H1 (cell line): ENCODE results near the gene RTN4RL2. TPM values are rescaled to one million over a fixed set of nuclear protein-coding genes. Genes with fewer than 3 reads are reported as not detected.

Experiments used
- CTCF ChIA-PET: fragments of 300-600 bp; sonication (Branson Sonifier 250); formaldehyde crosslinking; loops from one replicate; lab custom pipeline; 2021; ENCODE audit not compliant: partially characterized antibody; lab: Charles Lee
- POLR2A ChIA-PET: fragments of 300-600 bp; sonication (Branson Sonifier 250); formaldehyde crosslinking; loops from one replicate; lab custom pipeline; 2021; ENCODE audit warnings: inconsistent platforms; ENCODE audit not compliant: partially characterized antibody; lab: Charles Lee
- DNase-seq, 2 experiments: peaks; one replicate each; pipeline versions ENCODE4 v3.0.0 to v3.0.0-alpha.2; 2010 to 2022; ENCODE audit warnings: low spot score in 2 of 2, low read depth in 1 of 2, mixed read lengths in 1 of 2
- FAIRE-seq: peaks from 2 replicates; lab custom pipeline; 2011; peaks lifted over from hg19 to GRCh38; lab: Jason Lieb, UNC
- H2AFZ ChIP-seq: 2 replicates; pipeline ENCODE4 v1.8.1; 2012; ENCODE audit warnings: low read length, inconsistent platforms
- H2AK5ac ChIP-seq: 2 replicates; pipeline ENCODE4 v1.6.1; 2013; ENCODE audit warnings: low read depth, low read length
- H2BK120ac ChIP-seq: replicated peaks from 2 replicates; pipeline ENCODE3; 2013; ENCODE audit warnings: low read depth, low read length, inconsistent platforms
- H2BK12ac ChIP-seq: 2 replicates; pipeline ENCODE4 v1.6.1; 2013; ENCODE audit warnings: low read depth, low read length
- H2BK15ac ChIP-seq: 2 replicates; pipeline ENCODE4 v1.6.1; 2013; ENCODE audit warnings: low read length
- H2BK20ac ChIP-seq: 2 replicates; pipeline ENCODE4 v1.6.1; 2013; ENCODE audit warnings: low read length
- H2BK5ac ChIP-seq: 2 replicates; pipeline ENCODE4 v1.6.1; 2013; ENCODE audit warnings: low read depth, low read length
- H3K14ac ChIP-seq: 2 replicates; pipeline ENCODE4 v1.6.1; 2013; ENCODE audit warnings: inconsistent platforms; ENCODE audit not compliant: insufficient read length
- H3K18ac ChIP-seq: 2 replicates; pipeline ENCODE4 v1.6.1; 2013; ENCODE audit warnings: low read length; ENCODE audit errors: extremely low read depth
- H3K23ac ChIP-seq: 2 replicates; pipeline ENCODE4 v1.6.1; 2013; ENCODE audit warnings: inconsistent platforms; ENCODE audit not compliant: insufficient read length
- H3K23me2 ChIP-seq: 2 replicates; pipeline ENCODE4 v1.6.1; 2013; ENCODE audit warnings: low read depth, low read length
- H3K27ac ChIP-seq: 2 replicates; pipeline ENCODE4 v1.6.1; 2011; ENCODE audit warnings: low read depth, low read length, inconsistent platforms
- H3K27me3 ChIP-seq, 4 experiments: replicated peaks in 1 of 4; 1 replicate in 1 of 4; 2 replicates in 3 of 4; pipeline versions ENCODE4 v1.6.1 to v1.8.1; 2011 to 2013; ENCODE audit warnings: low read length in 3 of 4, mild to moderate bottlenecking in 3 of 4, inconsistent platforms in 2 of 4, mixed read lengths in 2 of 4, moderate library complexity in 1 of 4; ENCODE audit not compliant: control insufficient read depth in 3 of 4, insufficient read depth in 3 of 4; ENCODE audit errors: extremely low read depth in 1 of 4
- H3K36me3 ChIP-seq, 4 experiments: 2 replicates each; pipeline versions ENCODE4 v1.6.1 to v1.8.1; 2011 to 2013; ENCODE audit warnings: mild to moderate bottlenecking in 4 of 4, low read length in 3 of 4, moderate library complexity in 2 of 4, control low read depth in 1 of 4, inconsistent platforms in 1 of 4; ENCODE audit not compliant: insufficient read depth in 4 of 4, control insufficient read depth in 2 of 4
- H3K4ac ChIP-seq: replicated peaks from 2 replicates; pipeline ENCODE3; 2013; ENCODE audit warnings: low read length, low read depth, mixed read lengths, inconsistent platforms; ENCODE audit not compliant: insufficient read length
- H3K4me1 ChIP-seq, 4 experiments: replicated peaks in 1 of 4; 1 replicate in 1 of 4; 2 replicates in 3 of 4; pipeline versions ENCODE4 v1.6.1 to v1.8.1; 2011 to 2013; ENCODE audit warnings: low read length in 3 of 4, inconsistent platforms in 2 of 4, mixed read lengths in 1 of 4; ENCODE audit not compliant: insufficient read depth in 4 of 4, control insufficient read depth in 3 of 4
- H3K4me2 ChIP-seq, 2 experiments: 2 replicates each; pipeline versions ENCODE4 v1.6.1 to v1.8.1; 2011 to 2013; ENCODE audit warnings: low read depth in 2 of 2, low read length in 2 of 2, control low read depth in 1 of 2, inconsistent platforms in 1 of 2, mild to moderate bottlenecking in 1 of 2; ENCODE audit not compliant: insufficient read depth in 1 of 2
- H3K4me3 ChIP-seq, 4 experiments: fragments of 200-600, 300-600 bp in 1 of 4; sonication (generic), shearing (Covaris generic), sonication (Bioruptor Twin) in 1 of 4; 2 replicates each; pipeline versions ENCODE4 v1.5.1 to v1.8.1; 2011 to 2016; ENCODE audit warnings: low read length in 4 of 4, low read depth in 3 of 4, control low read depth in 2 of 4, inconsistent platforms in 2 of 4, mild to moderate bottlenecking in 2 of 4, mixed read lengths in 1 of 4, moderate library complexity in 1 of 4; ENCODE audit not compliant: insufficient read depth in 2 of 4; ENCODE audit errors: extremely low read depth in 1 of 4
- H3K56ac ChIP-seq: replicated peaks from 2 replicates; pipeline ENCODE3; 2013; ENCODE audit warnings: low read depth, mild to moderate bottlenecking, mixed read lengths, low read length, inconsistent platforms; ENCODE audit not compliant: insufficient read length
- H3K79me1 ChIP-seq: 2 replicates; pipeline ENCODE4 v1.6.1; 2013; ENCODE audit warnings: low read depth, low read length, control low read depth
- H3K79me2 ChIP-seq, 2 experiments: 2 replicates each; pipeline versions ENCODE4 v1.6.1 to v1.8.1; 2012 to 2013; ENCODE audit warnings: low read length in 2 of 2, mild to moderate bottlenecking in 2 of 2, inconsistent platforms in 1 of 2; ENCODE audit not compliant: insufficient read depth in 2 of 2, control insufficient read depth in 1 of 2
- H3K9ac ChIP-seq, 4 experiments: replicated peaks in 1 of 4; 1 replicate in 1 of 4; 2 replicates in 3 of 4; pipeline versions ENCODE4 v1.6.1 to v1.8.1; 2011 to 2013; ENCODE audit warnings: low read depth in 3 of 4, low read length in 3 of 4, control low read depth in 2 of 4, mild to moderate bottlenecking in 2 of 4, moderate library complexity in 2 of 4, inconsistent platforms in 1 of 4; ENCODE audit errors: extremely low read depth in 1 of 4
- H3K9me3 ChIP-seq, 2 experiments: 2 replicates each; pipeline versions ENCODE4 v1.6.1 to v1.8.1; 2012 to 2013; ENCODE audit warnings: mild to moderate bottlenecking in 2 of 2, moderate library complexity in 2 of 2, control low read depth in 1 of 2, inconsistent platforms in 1 of 2, low read depth in 1 of 2, low read length in 1 of 2, mixed read lengths in 1 of 2; ENCODE audit not compliant: insufficient read depth in 2 of 2
- H4K20me1 ChIP-seq, 2 experiments: replicated peaks in 1 of 2; 2 replicates each; pipeline versions ENCODE3 to v1.8.1; 2011 to 2013; ENCODE audit warnings: inconsistent platforms in 2 of 2, low read length in 2 of 2, mild to moderate bottlenecking in 1 of 2; ENCODE audit not compliant: insufficient read depth in 2 of 2, control insufficient read depth in 1 of 2
- H4K5ac ChIP-seq: 2 replicates; pipeline ENCODE4 v1.6.1; 2013; ENCODE audit warnings: low read length, low read depth, mixed read lengths, inconsistent platforms; ENCODE audit not compliant: insufficient read length
- H4K8ac ChIP-seq: 2 replicates; pipeline ENCODE4 v1.8.0; 2013; ENCODE audit warnings: mild to moderate bottlenecking, moderate library complexity, low read length, inconsistent platforms; ENCODE audit not compliant: insufficient read depth; ENCODE audit errors: extremely low read depth
- H4K91ac ChIP-seq: replicated peaks from 2 replicates; pipeline ENCODE3; 2013; ENCODE audit warnings: low read length, mixed read lengths, inconsistent platforms; ENCODE audit not compliant: insufficient read length
- ATF2 ChIP-seq: IDR thresholded peaks from 2 replicates; pipeline ENCODE4 v1.6.1; 2012; ENCODE audit warnings: low read length, inconsistent platforms
- CHD1 ChIP-seq: IDR thresholded peaks from 2 replicates; pipeline ENCODE4 v1.6.1; 2012; ENCODE audit warnings: low read depth, low read length, improper control_type of control experiment
- KDM5A ChIP-seq: fragments of 200-600 bp; IDR thresholded peaks from 2 replicates; pipeline ENCODE4 v1.7.1; 2012; ENCODE audit warnings: mild to moderate bottlenecking, low read length, inconsistent platforms, mixed read lengths
- RNF2 ChIP-seq: fragments of 200-900, 300-1000 bp; sonication (generic); IDR thresholded peaks from 2 replicates; pipeline ENCODE4 v1.7.1; 2016; ENCODE audit warnings: borderline replicate concordance, low read depth, mild to moderate bottlenecking, antibody characterized with exemption, low read length; ENCODE audit not compliant: poor library complexity, severe bottlenecking; ENCODE audit errors: missing control alignments
- SP2 ChIP-seq: IDR thresholded peaks from 2 replicates; pipeline ENCODE4 v1.6.1; 2012; ENCODE audit warnings: mild to moderate bottlenecking, low read length, inconsistent platforms
- SUZ12 ChIP-seq: fragments of 200-600 bp; sonication (generic); IDR thresholded peaks from 2 replicates; pipeline ENCODE4 v1.6.1; 2012; ENCODE audit warnings: mild to moderate bottlenecking, inconsistent platforms, low read length, moderate library complexity, mixed read lengths
- TCF12 ChIP-seq: IDR thresholded peaks from 2 replicates; pipeline ENCODE4 v1.6.1; 2011; ENCODE audit warnings: low read depth, mild to moderate bottlenecking, low read length
- USF2 ChIP-seq: IDR thresholded peaks from 2 replicates; pipeline ENCODE4 v1.6.1; 2011; ENCODE audit warnings: low read length, improper control_type of control experiment
- polyA plus RNA-seq, 7 experiments: library from polyadenylated mRNA; depleted of rRNA in 3 of 7; stranded (reverse) in 5 of 7; unstranded in 2 of 7; fragments of >200 nt in 5 of 7; fragments of 200-250 nt in 2 of 7; gene quantifications; 1 replicate in 5 of 7; 2 replicates in 1 of 7; 4 replicates in 1 of 7; pipeline versions ENCODE4 v1.2.1 to v1.2.3, GENCODE V29; 2011 to 2013; ENCODE audit warnings: missing spikeins in 2 of 7, mixed read lengths in 2 of 7
- total RNA-seq: library from RNA; stranded (reverse); fragmentation: NEBNext Ultra II Directional; extraction: Animal tissue kit (Norgen Biotek cat#: 25700); gene quantifications from 2 replicates; pipeline ENCODE4 v1.2.1, GENCODE V29; 2021
- TF ChIP-seq, protein P1 (sequence below), 3 experiments: IDR thresholded peaks; 1 replicate in 2 of 3; 2 replicates in 1 of 3; pipeline versions ENCODE4 v1.5.1 to v1.6.1; 2011; ENCODE audit warnings: low read length in 3 of 3, mild to moderate bottlenecking in 3 of 3, inconsistent platforms in 2 of 3, low read depth in 1 of 3, moderate library complexity in 1 of 3; ENCODE audit not compliant: insufficient read depth in 1 of 3; ENCODE audit errors: control extremely low read depth in 1 of 3

The RTN4RL2 gene
- total and polyA plus RNA-seq, 2 of the 8 experiments (the other 6 are each of a cell fraction or from before 2014, with no cell fraction given) = 11.4 to 23.7 TPM

GRCh38 chr11:57418131-57418530 is 42.2 kb upstream of the RTN4RL2 start:
- no peak overlapping the region for H4K8ac ChIP-seq
- H2AK5ac ChIP-seq = no peak overlapping the region
- no peak overlapping the region for H3K23ac ChIP-seq
- H3K79me2 ChIP-seq = no peaks in the 10 kb centered on the region
- no peak overlapping the region for H3K56ac ChIP-seq
- H2BK12ac ChIP-seq = no peak overlapping the region
- H3K27ac ChIP-seq = no peak overlapping the region
- no peak overlapping the region for H3K4me2 ChIP-seq
- H2AFZ ChIP-seq = no peak overlapping the region
- no peaks in the 10 kb centered on the region for H3K23me2 ChIP-seq
- H3K4me1 ChIP-seq = no peaks in the 10 kb centered on the region; a peak in 2 of 7 replicates
- no peak for FAIRE-seq
- no peaks in the 10 kb centered on the region for H3K79me1 ChIP-seq
- H3K36me3 ChIP-seq = peaks cover 8 to 53% (median 29%) of the 10 kb centered on the region in 4 experiments; a peak in 6 of 8 replicates
- no peak overlapping the region for H2BK5ac ChIP-seq
- POLR2A ChIA-PET = interaction anchor here (1.3 to 1.4 kb wide), 2 partner anchors 13 to 26 kb away, joined by 3 to 5 read pairs; no protein-coding TSS in a partner anchor
- no peak overlapping the region for H4K91ac ChIP-seq
- H4K20me1 ChIP-seq = peaks cover 0 to 2% of the 10 kb centered on the region in 2 experiments
- H3K14ac ChIP-seq = no peak overlapping the region
- no peak overlapping the region for H3K4me3 ChIP-seq
- H3K18ac ChIP-seq = no peak overlapping the region
- no peak for DNase-seq
- H4K5ac ChIP-seq = no peak overlapping the region
- no peak overlapping the region for H2BK20ac ChIP-seq
- H3K9me3 ChIP-seq = no peaks in the 10 kb centered on the region
- H3K4ac ChIP-seq = no peak overlapping the region
- no peak overlapping the region for H2BK15ac ChIP-seq
- H3K27me3 ChIP-seq = no peaks in the 10 kb centered on the region
- no peak overlapping the region for H3K9ac ChIP-seq
- CTCF ChIA-PET = interaction anchor here (0.6 to 2.3 kb wide), 8 partner anchors 8 to 72 kb away, joined by 3 to 6 read pairs (median 3); no protein-coding TSS in a partner anchor
- H2BK120ac ChIP-seq = no peak overlapping the region
- TF ChIP-seq SUZ12 (no peak), ATF2 (no peak), CHD1 (no peak), USF2 (no peak), SP2 (no peak), KDM5A (no peak), RNF2 (no peak), TCF12 (no peak)
- TF ChIP-seq, protein P1, sequence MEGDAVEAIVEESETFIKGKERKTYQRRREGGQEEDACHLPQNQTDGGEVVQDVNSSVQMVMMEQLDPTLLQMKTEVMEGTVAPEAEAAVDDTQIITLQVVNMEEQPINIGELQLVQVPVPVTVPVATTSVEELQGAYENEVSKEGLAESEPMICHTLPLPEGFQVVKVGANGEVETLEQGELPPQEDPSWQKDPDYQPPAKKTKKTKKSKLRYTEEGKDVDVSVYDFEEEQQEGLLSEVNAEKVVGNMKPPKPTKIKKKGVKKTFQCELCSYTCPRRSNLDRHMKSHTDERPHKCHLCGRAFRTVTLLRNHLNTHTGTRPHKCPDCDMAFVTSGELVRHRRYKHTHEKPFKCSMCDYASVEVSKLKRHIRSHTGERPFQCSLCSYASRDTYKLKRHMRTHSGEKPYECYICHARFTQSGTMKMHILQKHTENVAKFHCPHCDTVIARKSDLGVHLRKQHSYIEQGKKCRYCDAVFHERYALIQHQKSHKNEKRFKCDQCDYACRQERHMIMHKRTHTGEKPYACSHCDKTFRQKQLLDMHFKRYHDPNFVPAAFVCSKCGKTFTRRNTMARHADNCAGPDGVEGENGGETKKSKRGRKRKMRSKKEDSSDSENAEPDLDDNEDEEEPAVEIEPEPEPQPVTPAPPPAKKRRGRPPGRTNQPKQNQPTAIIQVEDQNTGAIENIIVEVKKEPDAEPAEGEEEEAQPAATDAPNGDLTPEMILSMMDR (IDR thresholded peaks at IDR 0.05; ENCODE audit: control extremely low read depth in 1 of 3, insufficient read depth in 1 of 3, low read depth in 1 of 3, low read length in 3 of 3) = no peak
